ENCODE measurements around the gene ARHGAP12.

Gene ARHGAP12

GRCh38 chr10:31757386-31757791 is 171.2 kb downstream of the ARHGAP12 start:
- no peaks in the 10 kb centered on the region for H3K27me3 ChIP-seq (ENCODE audit: control insufficient read depth in 1 of 2, insufficient read depth in 2 of 2, low read length in 2 of 2)
- peaks cover 28% of the 10 kb centered on the region for H3K4me1 ChIP-seq (ENCODE audit: control insufficient read depth, insufficient read depth, low read length)
- H3K36me3 ChIP-seq (ENCODE audit: control insufficient read depth in 2 of 2, insufficient read depth in 2 of 2, low read length in 2 of 2) = no peaks in the 10 kb centered on the region
- H3K27ac ChIP-seq (ENCODE audit: low read length) = peak overlapping the region; percentile 74
- no peaks in the 10 kb centered on the region for H3K9me3 ChIP-seq (ENCODE audit: control insufficient read depth in 2 of 2, low read length in 2 of 2)
- H3K9ac ChIP-seq (ENCODE audit: low read length in 2 of 2) = no peak overlapping the region
- peak overlapping the region in 1 of 2 donors; percentile 44 for H3K4me3 ChIP-seq (ENCODE audit: low read length in 2 of 2)

- Histone ChIP-seq H3K27ac (ENCODE audit: low read length) (peak overlapping the region; percentile 41), H3K9me3 (ENCODE audit: control insufficient read depth in 2 of 2, low read length in 2 of 2) (no peaks in the 10 kb centered on the region), H3K4me3 (ENCODE audit: low read length in 2 of 2) (no peak overlapping the region), H3K4me1 (ENCODE audit: control insufficient read depth, insufficient read depth, low read length) (peaks cover 28% of the 10 kb centered on the region), H3K27me3 (ENCODE audit: control insufficient read depth in 1 of 2, insufficient read depth in 2 of 2, low read length in 2 of 2) (no peaks in the 10 kb centered on the region), H3K36me3 (ENCODE audit: control insufficient read depth in 2 of 2, insufficient read depth in 2 of 2, low read length in 2 of 2) (no peaks in the 10 kb centered on the region), H3K9ac (ENCODE audit: low read length in 2 of 2) (no peak overlapping the region)
These were observed 171.9 kb downstream of the ARHGAP12 start for GRCh38 chr10:31756729-31757110.

- no peak overlapping the region for H3K9ac ChIP-seq (ENCODE audit: low read length in 2 of 2)
- no peaks in the 10 kb centered on the region for H3K27me3 ChIP-seq (ENCODE audit: control insufficient read depth in 1 of 2, insufficient read depth in 2 of 2, low read length in 2 of 2)
- H3K4me3 ChIP-seq (ENCODE audit: low read length in 2 of 2) = no peak overlapping the region
- H3K9me3 ChIP-seq (ENCODE audit: control insufficient read depth in 2 of 2, low read length in 2 of 2) = no peaks in the 10 kb centered on the region
- H3K4me1 ChIP-seq (ENCODE audit: control insufficient read depth, insufficient read depth, low read length) = peaks cover 27% of the 10 kb centered on the region
- no peaks in the 10 kb centered on the region for H3K36me3 ChIP-seq (ENCODE audit: control insufficient read depth in 2 of 2, insufficient read depth in 2 of 2, low read length in 2 of 2)
- H3K27ac ChIP-seq (ENCODE audit: low read length) = peak overlapping the region; percentile 41
These were observed 172.4 kb downstream of the ARHGAP12 start for GRCh38 chr10:31756101-31756728.
